ENCODE data around the gene HGF.

The HGF gene

DNA sequence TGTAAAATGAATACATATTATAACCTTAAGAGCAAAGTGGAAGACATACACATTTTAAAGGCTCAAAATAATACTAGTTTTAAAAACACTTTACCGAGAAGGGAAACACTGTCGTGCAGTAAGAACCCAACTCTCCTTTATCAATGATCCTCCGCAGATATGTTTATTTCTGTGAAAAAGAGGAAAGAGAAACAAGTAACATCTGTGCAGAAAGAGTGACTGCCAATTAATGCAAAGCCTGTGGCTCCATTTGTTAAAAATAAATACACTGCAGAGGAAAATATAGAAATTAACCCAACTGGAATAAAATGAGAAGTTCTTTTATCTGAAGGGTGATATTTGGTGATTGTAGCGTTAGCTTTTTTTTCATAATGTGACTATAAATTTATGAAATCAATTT, 62.7 kb downstream of the HGF start:
- H3K4me3 ChIP-seq (ENCODE audit: low read depth in 1 of 5, low read length in 5 of 5): no peak overlapping the region
- no peaks in the 10 kb centered on the region for H3K9me3 ChIP-seq (ENCODE audit: control insufficient read depth in 5 of 5, low read length in 5 of 5)
- H3K36me3 ChIP-seq (ENCODE audit: control insufficient read depth in 5 of 5, insufficient read depth in 5 of 5, low read length in 5 of 5): no peaks in the 10 kb centered on the region
- no peak overlapping the region for H3K27ac ChIP-seq (ENCODE audit: low read depth, low read length)
- H3K4me1 ChIP-seq (ENCODE audit: control insufficient read depth in 5 of 5, insufficient read depth in 5 of 5, low read length in 5 of 5): no peaks in the 10 kb centered on the region
- H3K9ac ChIP-seq (ENCODE audit: low read length in 5 of 5): no peak overlapping the region
- no peaks in the 10 kb centered on the region for H3K27me3 ChIP-seq (ENCODE audit: control insufficient read depth in 5 of 5, insufficient read depth in 4 of 5, low read length in 5 of 5)

DNA sequence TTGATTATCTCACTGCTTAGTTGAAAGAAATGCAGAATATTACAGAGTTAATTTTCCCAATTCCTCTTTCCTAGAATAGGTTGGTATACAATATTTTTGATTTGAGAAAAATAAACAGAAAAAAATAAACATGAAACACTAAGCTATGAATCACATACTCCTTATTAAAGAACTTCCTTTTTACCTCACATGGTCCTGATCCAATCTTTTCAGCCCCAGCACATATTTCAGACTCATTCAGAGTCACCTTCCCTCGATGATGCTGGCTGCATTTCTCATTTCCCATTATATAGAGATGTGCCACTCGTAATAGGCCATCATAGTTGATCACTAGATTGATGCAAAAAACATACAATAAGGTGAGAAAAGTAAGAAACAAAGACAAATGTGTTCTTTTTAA, 64.6 kb downstream of the HGF start:
- Histone ChIP-seq H3K36me3 (ENCODE audit: control insufficient read depth in 5 of 5, insufficient read depth in 5 of 5, low read length in 5 of 5) (no peaks in the 10 kb centered on the region), H3K4me1 (ENCODE audit: control insufficient read depth in 5 of 5, insufficient read depth in 5 of 5, low read length in 5 of 5) (no peaks in the 10 kb centered on the region), H3K9me3 (ENCODE audit: control insufficient read depth in 5 of 5, low read length in 5 of 5) (no peaks in the 10 kb centered on the region), H3K9ac (ENCODE audit: low read length in 5 of 5) (no peak overlapping the region), H3K4me3 (ENCODE audit: low read depth in 1 of 5, low read length in 5 of 5) (no peak overlapping the region), H3K27ac (ENCODE audit: low read depth, low read length) (no peak overlapping the region), H3K27me3 (ENCODE audit: control insufficient read depth in 5 of 5, insufficient read depth in 4 of 5, low read length in 5 of 5) (no peaks in the 10 kb centered on the region)

DNA sequence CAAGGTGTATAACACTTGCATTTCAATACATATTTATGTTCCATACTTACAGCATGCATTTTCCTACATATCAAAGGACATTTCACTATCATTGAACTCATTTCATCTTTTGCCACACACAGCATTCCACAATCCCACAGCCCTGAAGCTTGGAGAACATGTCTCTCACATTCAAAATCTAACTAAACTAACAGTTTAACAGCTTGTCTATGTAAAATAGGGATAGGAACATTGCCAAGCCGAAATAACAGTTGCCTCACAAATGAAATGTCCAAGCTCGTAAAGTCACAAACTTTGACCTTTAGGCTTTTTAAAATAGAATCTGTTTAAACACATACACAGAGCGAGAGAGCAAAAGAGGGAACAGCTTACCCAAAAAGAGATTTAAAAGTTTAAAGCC, 65.3 kb downstream of the HGF start:
- no peaks in the 10 kb centered on the region for H3K4me1 ChIP-seq (ENCODE audit: control insufficient read depth in 5 of 5, insufficient read depth in 5 of 5, low read length in 5 of 5)
- H3K27me3 ChIP-seq (ENCODE audit: control insufficient read depth in 5 of 5, insufficient read depth in 4 of 5, low read length in 5 of 5): no peaks in the 10 kb centered on the region
- no peaks in the 10 kb centered on the region for H3K36me3 ChIP-seq (ENCODE audit: control insufficient read depth in 5 of 5, insufficient read depth in 5 of 5, low read length in 5 of 5)
- no peak overlapping the region for H3K4me3 ChIP-seq (ENCODE audit: low read depth in 1 of 5, low read length in 5 of 5)
- H3K27ac ChIP-seq (ENCODE audit: low read depth, low read length): no peak overlapping the region
- no peaks in the 10 kb centered on the region for H3K9me3 ChIP-seq (ENCODE audit: control insufficient read depth in 5 of 5, low read length in 5 of 5)
- no peak overlapping the region for H3K9ac ChIP-seq (ENCODE audit: low read length in 5 of 5)

DNA sequence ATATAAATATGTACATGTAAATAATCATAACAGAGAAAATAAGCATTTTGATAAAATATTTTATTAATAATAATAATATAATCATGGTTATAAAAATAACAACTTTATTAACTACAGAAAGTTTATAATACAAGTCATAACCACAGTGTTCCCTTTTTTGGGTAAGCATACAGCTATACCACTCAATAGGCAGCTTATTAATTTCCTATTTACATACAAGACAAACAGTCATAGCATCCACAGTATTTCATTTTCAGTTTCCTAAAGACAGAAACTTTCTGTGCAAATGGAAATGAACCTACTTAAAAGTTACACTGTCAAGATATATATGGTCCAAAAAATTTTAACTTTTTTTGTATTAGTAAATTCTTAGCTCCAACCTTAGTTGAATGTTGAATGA, 70.9 kb downstream of the HGF start:
- no peaks in the 10 kb centered on the region for H3K9me3 ChIP-seq (ENCODE audit: control insufficient read depth in 5 of 5, low read length in 5 of 5)

DNA sequence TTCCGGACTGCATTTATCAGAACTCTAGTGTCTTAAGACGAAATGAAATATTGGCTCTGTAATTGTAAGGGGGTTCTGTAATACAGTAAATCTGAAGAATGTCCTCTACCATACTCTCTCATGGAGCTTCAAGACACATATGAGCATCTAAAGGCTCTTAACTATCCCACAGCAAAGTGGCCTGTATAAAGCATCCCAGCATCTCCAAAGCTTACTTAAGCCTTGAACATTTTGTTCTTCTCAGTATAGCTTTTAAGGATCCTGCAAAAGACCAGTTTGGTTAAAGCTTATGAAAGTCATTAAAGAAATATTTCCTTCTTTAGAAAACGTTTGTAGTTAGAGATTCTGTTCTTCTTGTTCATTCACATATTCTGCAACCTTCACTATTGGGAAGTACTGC, 75.1 kb downstream of the HGF start:
- no peaks in the 10 kb centered on the region for H3K36me3 ChIP-seq (ENCODE audit: control insufficient read depth in 5 of 5, insufficient read depth in 5 of 5, low read length in 5 of 5)
- no peak overlapping the region for H3K9ac ChIP-seq (ENCODE audit: low read length in 5 of 5)
- no peaks in the 10 kb centered on the region for H3K27me3 ChIP-seq (ENCODE audit: control insufficient read depth in 5 of 5, insufficient read depth in 4 of 5, low read length in 5 of 5)
- H3K9me3 ChIP-seq (ENCODE audit: control insufficient read depth in 5 of 5, low read length in 5 of 5): no peaks in the 10 kb centered on the region
- no peak overlapping the region for H3K27ac ChIP-seq (ENCODE audit: low read depth, low read length)
- no peaks in the 10 kb centered on the region for H3K4me1 ChIP-seq (ENCODE audit: control insufficient read depth in 5 of 5, insufficient read depth in 5 of 5, low read length in 5 of 5)
- no peak overlapping the region for H3K4me3 ChIP-seq (ENCODE audit: low read depth in 1 of 5, low read length in 5 of 5)

More for the DNA sequence above, 70.9 kb downstream of the HGF start:
- Histone ChIP-seq H3K4me1 (ENCODE audit: control insufficient read depth in 5 of 5, insufficient read depth in 5 of 5, low read length in 5 of 5) (no peaks in the 10 kb centered on the region), H3K27me3 (ENCODE audit: control insufficient read depth in 5 of 5, insufficient read depth in 4 of 5, low read length in 5 of 5) (no peaks in the 10 kb centered on the region), H3K36me3 (ENCODE audit: control insufficient read depth in 5 of 5, insufficient read depth in 5 of 5, low read length in 5 of 5) (no peaks in the 10 kb centered on the region), H3K27ac (ENCODE audit: low read depth, low read length) (no peak overlapping the region), H3K4me3 (ENCODE audit: low read depth in 1 of 5, low read length in 5 of 5) (no peak overlapping the region), H3K9ac (ENCODE audit: low read length in 5 of 5) (no peak overlapping the region)

DNA sequence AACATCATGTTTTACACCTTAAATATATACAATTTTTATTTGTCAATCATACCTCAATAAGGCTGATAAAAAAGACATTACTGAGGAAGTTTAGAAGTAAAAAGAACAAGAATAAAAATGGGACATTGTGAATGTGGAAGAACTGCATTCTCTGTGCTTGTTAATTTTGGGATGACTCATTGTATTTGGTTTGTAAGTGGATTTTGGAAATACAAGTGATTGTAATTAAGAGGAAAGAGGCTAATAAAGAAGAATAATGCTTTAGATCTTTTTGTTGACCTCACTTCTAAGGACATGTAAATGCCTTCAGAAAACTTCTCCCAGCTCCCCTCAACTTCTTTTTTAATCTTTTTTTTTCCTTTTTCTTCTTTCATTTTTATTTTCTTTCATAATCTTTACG, 76.0 kb downstream of the HGF start:
- Histone ChIP-seq H3K4me3 (ENCODE audit: low read depth in 1 of 5, low read length in 5 of 5) (no peak overlapping the region), H3K36me3 (ENCODE audit: control insufficient read depth in 5 of 5, insufficient read depth in 5 of 5, low read length in 5 of 5) (no peaks in the 10 kb centered on the region)

DNA sequence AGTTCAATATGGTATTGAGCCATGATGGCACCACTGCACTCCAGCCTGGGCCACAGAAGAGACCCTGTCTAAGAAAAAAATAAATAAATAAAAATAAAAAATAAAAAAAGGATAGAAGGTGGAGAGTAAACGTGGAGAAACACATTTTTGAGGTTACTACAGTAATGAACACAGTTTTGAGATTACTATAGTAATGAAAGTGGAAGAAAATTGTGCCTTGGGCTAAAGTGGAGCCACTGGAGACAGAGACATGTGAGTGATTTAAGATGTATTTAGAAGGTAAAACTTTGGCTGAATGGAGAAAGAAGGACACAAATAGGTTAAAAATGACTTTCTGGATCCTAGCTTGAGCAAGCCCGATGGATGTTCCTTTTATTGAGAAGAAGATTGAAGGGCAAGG, 76.8 kb downstream of the HGF start:
- no peak overlapping the region for H3K27ac ChIP-seq (ENCODE audit: low read depth, low read length)
- no peaks in the 10 kb centered on the region for H3K4me1 ChIP-seq (ENCODE audit: control insufficient read depth in 5 of 5, insufficient read depth in 5 of 5, low read length in 5 of 5)
- no peaks in the 10 kb centered on the region for H3K27me3 ChIP-seq (ENCODE audit: control insufficient read depth in 5 of 5, insufficient read depth in 4 of 5, low read length in 5 of 5)
- no peaks in the 10 kb centered on the region for H3K36me3 ChIP-seq (ENCODE audit: control insufficient read depth in 5 of 5, insufficient read depth in 5 of 5, low read length in 5 of 5)
- H3K9me3 ChIP-seq (ENCODE audit: control insufficient read depth in 5 of 5, low read length in 5 of 5): no peaks in the 10 kb centered on the region
- no peak overlapping the region for H3K4me3 ChIP-seq (ENCODE audit: low read depth in 1 of 5, low read length in 5 of 5)
- H3K9ac ChIP-seq (ENCODE audit: low read length in 5 of 5): no peak overlapping the region

More for the DNA sequence above, 76.0 kb downstream of the HGF start:
- Histone ChIP-seq H3K9ac (ENCODE audit: low read length in 5 of 5) (no peak overlapping the region), H3K27ac (ENCODE audit: low read depth, low read length) (no peak overlapping the region), H3K27me3 (ENCODE audit: control insufficient read depth in 5 of 5, insufficient read depth in 4 of 5, low read length in 5 of 5) (no peaks in the 10 kb centered on the region), H3K9me3 (ENCODE audit: control insufficient read depth in 5 of 5, low read length in 5 of 5) (no peaks in the 10 kb centered on the region), H3K4me1 (ENCODE audit: control insufficient read depth in 5 of 5, insufficient read depth in 5 of 5, low read length in 5 of 5) (no peaks in the 10 kb centered on the region)

DNA sequence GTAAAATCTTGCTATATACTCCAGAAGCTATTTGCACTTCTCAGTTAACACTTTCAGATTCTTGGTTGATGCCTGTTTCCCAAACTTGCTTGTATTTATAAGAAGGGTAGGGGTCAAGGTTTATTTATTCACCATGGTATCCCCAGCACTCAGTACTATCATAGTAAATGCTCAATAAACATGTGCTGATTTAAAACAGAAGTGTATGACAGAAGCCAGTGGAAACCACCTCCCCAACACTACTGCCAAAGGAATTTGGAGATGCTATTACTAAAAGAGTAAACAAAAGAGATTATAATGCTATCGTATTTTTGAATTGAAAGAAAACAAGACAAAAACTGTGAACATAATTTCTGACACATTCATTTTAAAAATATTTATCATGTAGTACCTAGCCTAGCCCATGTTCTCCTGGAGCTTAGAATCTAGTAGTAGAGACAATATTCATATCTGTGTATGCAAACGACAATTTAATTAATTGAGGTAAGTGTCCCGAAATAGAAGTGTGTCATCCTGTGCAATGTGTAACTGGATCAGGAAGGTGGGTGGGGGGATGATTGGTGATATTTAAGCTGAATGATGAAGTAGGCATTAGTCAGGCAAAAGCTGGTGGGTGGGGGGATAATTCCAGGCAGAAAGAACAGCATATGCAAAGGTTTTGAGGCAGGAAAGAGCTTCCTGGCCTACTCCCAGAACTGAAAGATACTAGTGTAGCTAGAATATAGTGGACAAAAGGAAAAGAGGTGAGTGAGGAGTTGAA, 77.5 kb downstream of the HGF start:
- Histone ChIP-seq H3K9me3 (ENCODE audit: control insufficient read depth in 5 of 5, low read length in 5 of 5) (no peaks in the 10 kb centered on the region), H3K36me3 (ENCODE audit: control insufficient read depth in 5 of 5, insufficient read depth in 5 of 5, low read length in 5 of 5) (no peaks in the 10 kb centered on the region), H3K4me3 (ENCODE audit: low read depth in 1 of 5, low read length in 5 of 5) (no peak overlapping the region), H3K27me3 (ENCODE audit: control insufficient read depth in 5 of 5, insufficient read depth in 4 of 5, low read length in 5 of 5) (no peaks in the 10 kb centered on the region), H3K4me1 (ENCODE audit: control insufficient read depth in 5 of 5, insufficient read depth in 5 of 5, low read length in 5 of 5) (no peaks in the 10 kb centered on the region), H3K9ac (ENCODE audit: low read length in 5 of 5) (no peak overlapping the region), H3K27ac (ENCODE audit: low read depth, low read length) (no peak overlapping the region)

DNA sequence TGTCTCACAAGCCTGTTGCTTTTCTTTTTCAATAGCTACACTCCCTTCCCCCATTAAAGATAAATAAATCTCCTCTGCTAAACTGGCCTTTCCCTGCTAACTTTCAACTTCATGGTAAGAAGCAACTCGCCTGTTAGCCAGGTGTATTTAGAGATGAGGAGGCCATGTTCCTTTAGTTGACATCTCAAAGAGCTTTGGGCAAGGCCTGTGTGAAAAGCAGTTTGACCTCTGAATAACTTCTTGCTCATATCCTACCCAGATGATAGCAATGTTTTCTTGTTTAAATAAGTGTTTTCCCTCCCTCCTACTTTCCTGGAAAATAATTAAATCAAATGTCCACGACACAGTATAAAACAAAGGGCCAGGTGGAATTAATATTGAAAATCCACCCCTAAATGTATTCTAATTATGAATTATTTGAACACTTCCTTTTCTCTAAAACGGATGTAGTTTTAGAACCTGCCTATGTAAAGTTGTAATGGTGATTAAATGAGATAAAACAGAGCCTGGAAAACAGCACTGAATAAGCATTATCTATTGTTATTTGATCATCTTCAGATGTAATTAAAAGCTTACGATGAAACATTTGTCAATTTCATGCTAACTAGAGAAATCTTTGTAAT, 78.5 kb downstream of the HGF start:
- H3K4me3 ChIP-seq (ENCODE audit: low read depth in 1 of 5, low read length in 5 of 5): no peak overlapping the region
- no peak overlapping the region for H3K27ac ChIP-seq (ENCODE audit: low read depth, low read length)

DNA sequence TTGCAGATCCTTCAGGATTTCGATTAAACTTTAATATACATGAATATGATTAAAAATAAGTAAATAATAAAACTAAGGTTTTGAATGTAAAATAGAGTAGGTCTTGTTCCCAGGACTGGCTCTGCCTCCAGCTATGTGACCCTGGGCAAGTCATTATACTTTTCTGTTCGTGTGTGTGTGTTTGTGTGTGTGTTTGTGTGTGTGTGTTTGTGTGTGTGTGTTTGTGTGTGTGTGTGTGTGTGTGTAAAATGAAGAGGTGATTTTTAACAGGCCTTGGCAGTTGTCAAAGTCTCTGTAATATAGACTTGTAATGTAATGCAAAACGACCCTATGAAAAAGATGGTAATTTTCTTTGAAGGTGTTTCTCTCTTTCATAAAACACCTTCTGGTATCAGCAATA, 79.2 kb downstream of the HGF start:
- H3K9me3 ChIP-seq (ENCODE audit: control insufficient read depth in 5 of 5, low read length in 5 of 5): no peaks in the 10 kb centered on the region
- H3K36me3 ChIP-seq (ENCODE audit: control insufficient read depth in 5 of 5, insufficient read depth in 5 of 5, low read length in 5 of 5): no peaks in the 10 kb centered on the region
- no peak overlapping the region for H3K4me3 ChIP-seq (ENCODE audit: low read depth in 1 of 5, low read length in 5 of 5)
- H3K9ac ChIP-seq (ENCODE audit: low read length in 5 of 5): no peak overlapping the region
- H3K27me3 ChIP-seq (ENCODE audit: control insufficient read depth in 5 of 5, insufficient read depth in 4 of 5, low read length in 5 of 5): no peaks in the 10 kb centered on the region
- no peak overlapping the region for H3K27ac ChIP-seq (ENCODE audit: low read depth, low read length)
- H3K4me1 ChIP-seq (ENCODE audit: control insufficient read depth in 5 of 5, insufficient read depth in 5 of 5, low read length in 5 of 5): no peaks in the 10 kb centered on the region

More for the DNA sequence above, 78.5 kb downstream of the HGF start:
- no peak overlapping the region for H3K9ac ChIP-seq (ENCODE audit: low read length in 5 of 5)
- H3K36me3 ChIP-seq (ENCODE audit: control insufficient read depth in 5 of 5, insufficient read depth in 5 of 5, low read length in 5 of 5): no peaks in the 10 kb centered on the region
- no peaks in the 10 kb centered on the region for H3K4me1 ChIP-seq (ENCODE audit: control insufficient read depth in 5 of 5, insufficient read depth in 5 of 5, low read length in 5 of 5)
- H3K27me3 ChIP-seq (ENCODE audit: control insufficient read depth in 5 of 5, insufficient read depth in 4 of 5, low read length in 5 of 5): no peaks in the 10 kb centered on the region
- no peaks in the 10 kb centered on the region for H3K9me3 ChIP-seq (ENCODE audit: control insufficient read depth in 5 of 5, low read length in 5 of 5)

Measured in subcutaneous abdominal adipose tissue (tissue), 5 donors.